Activated T-cell treated with anti-CD3 and anti-CD28 coated beads, Interleukin-2, amount 50 U/mL, for 72 hours (primary cell): Measurements from ENCODE around the gene TANK. TPM values are rescaled to one million over a fixed set of nuclear protein-coding genes. Genes with fewer than 3 reads are reported as not detected.

Experiments used
- ATAC-seq, 2 donors: fragments of 150-1000 bp; cut with Tn5 transposase; replicated peaks in 1 of 2; 2 replicates each; pipeline ENCODE4 v1.10.0; 2021; ENCODE audit warnings: moderate library complexity in 2 of 2, mild to moderate bottlenecking in 1 of 2
- DNase-seq, 2 donors: peaks; one replicate each; pipeline ENCODE4 v3.0.0; 2021 to 2022; ENCODE audit warnings: mixed read lengths in 1 of 2
- H3K27ac Mint-ChIP-seq: one replicate; pipeline ENCODE4 v1.8.0; 2022; ENCODE audit warnings: mild to moderate bottlenecking, moderate library complexity, mixed read lengths
- H3K27me3 Mint-ChIP-seq: one replicate; pipeline ENCODE4 v1.8.0; 2022; ENCODE audit warnings: low read depth, mixed read lengths
- H3K36me3 Mint-ChIP-seq, 2 donors: one replicate each; pipeline ENCODE4 v1.8.0; 2022; ENCODE audit warnings: mixed read lengths in 2 of 2, mild to moderate bottlenecking in 1 of 2; ENCODE audit not compliant: insufficient read depth in 2 of 2
- H3K4me1 Mint-ChIP-seq: one replicate; pipeline ENCODE4 v1.8.0; 2022; ENCODE audit warnings: low read depth, mixed read lengths
- H3K4me3 Mint-ChIP-seq, 2 donors: one replicate each; pipeline ENCODE4 v1.8.0; 2022; ENCODE audit warnings: mild to moderate bottlenecking in 2 of 2, mixed read lengths in 2 of 2, moderate library complexity in 2 of 2
- H3K9me3 Mint-ChIP-seq, 2 donors: one replicate each; pipeline ENCODE4 v1.8.0; 2022; ENCODE audit warnings: mixed read lengths in 2 of 2
- total RNA-seq, 2 donors: library from RNA; stranded (reverse); gene quantifications; one replicate each; pipeline ENCODE4 v1.2.3, GENCODE V29; 2022

The TANK gene
- total RNA-seq, 2 donors from 2014 or later, result 87.3 to 87.8 TPM

DNA sequence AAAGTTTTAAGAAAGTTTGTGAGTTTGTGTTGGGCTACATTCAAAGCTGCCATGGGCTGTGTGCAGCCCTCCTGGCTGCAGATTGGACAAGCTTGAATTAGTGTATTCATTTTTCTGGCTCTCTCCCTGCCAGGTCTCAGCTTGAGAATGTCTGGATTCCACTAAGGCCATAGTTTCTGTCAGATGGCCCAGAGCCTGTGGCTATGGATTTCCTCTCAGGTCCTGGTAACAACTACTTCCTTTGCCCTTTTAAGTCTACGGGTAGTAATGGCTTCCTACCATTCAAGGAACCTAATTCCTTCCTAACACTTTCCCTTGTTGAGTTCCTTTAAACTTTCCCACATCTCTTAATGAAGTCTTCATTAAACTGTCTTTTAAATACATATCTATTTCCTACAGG, 123.7 kb downstream of the TANK start:
- no peak for ATAC-seq
- Mint-ChIP-seq H3K4me1 (no peaks in the 10 kb centered on the region), H3K4me3 (no peak overlapping the region), H3K27ac (no peak overlapping the region), H3K9me3 (no peaks in the 10 kb centered on the region), H3K27me3 (peaks cover 20% of the 10 kb centered on the region), H3K36me3 (no peaks in the 10 kb centered on the region)
- DNase-seq, result no peak

Other genes with a start within 250 kb of the TANK start
- 10 to 100 TPM; 69.8 to 77.5 TPM for gene PSMD14, start 148.0 kb downstream of the TANK start, total RNA-seq